NB4 (cell line): Measurements from ENCODE around the gene TCEAL5.

Source experiments
- POLR2A ChIP-seq: IDR thresholded peaks from 2 replicates; pipeline ENCODE4 v1.6.1; 2011; ENCODE audit warnings: mild to moderate bottlenecking; ENCODE audit not compliant: insufficient read length; ENCODE audit errors: extremely low read depth
- TF ChIP-seq, protein P1 (sequence below): IDR thresholded peaks from one replicate; pipeline ENCODE4 v1.5.1; 2012; ENCODE audit warnings: low read depth, low read length
- TF ChIP-seq, protein P2 (sequence below): IDR thresholded peaks from 2 replicates; pipeline ENCODE4 v1.6.1; 2011; ENCODE audit warnings: low read depth, low read length

DNA sequence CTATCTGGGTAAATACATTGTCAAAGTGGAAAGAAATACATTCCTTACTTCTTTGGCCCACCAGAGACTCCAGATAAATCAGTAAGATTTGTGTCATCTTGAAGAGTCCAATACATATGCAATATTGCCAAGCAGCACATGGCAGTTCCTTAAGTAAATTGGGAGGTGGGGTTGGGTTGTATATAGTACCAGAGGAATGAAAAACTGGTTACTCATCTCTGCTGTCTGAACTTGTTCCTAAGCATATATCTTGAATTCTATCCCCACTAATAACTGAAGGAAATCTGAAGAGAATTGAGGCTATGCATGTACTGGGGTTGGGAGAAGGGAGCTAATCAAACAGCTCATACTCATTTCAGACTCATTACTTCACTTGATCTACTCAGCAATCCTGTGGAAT lies 36.4 kb downstream of the TCEAL5 start:
- TF ChIP-seq, protein P1, sequence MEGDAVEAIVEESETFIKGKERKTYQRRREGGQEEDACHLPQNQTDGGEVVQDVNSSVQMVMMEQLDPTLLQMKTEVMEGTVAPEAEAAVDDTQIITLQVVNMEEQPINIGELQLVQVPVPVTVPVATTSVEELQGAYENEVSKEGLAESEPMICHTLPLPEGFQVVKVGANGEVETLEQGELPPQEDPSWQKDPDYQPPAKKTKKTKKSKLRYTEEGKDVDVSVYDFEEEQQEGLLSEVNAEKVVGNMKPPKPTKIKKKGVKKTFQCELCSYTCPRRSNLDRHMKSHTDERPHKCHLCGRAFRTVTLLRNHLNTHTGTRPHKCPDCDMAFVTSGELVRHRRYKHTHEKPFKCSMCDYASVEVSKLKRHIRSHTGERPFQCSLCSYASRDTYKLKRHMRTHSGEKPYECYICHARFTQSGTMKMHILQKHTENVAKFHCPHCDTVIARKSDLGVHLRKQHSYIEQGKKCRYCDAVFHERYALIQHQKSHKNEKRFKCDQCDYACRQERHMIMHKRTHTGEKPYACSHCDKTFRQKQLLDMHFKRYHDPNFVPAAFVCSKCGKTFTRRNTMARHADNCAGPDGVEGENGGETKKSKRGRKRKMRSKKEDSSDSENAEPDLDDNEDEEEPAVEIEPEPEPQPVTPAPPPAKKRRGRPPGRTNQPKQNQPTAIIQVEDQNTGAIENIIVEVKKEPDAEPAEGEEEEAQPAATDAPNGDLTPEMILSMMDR, result no peak
- TF ChIP-seq, protein P2, sequence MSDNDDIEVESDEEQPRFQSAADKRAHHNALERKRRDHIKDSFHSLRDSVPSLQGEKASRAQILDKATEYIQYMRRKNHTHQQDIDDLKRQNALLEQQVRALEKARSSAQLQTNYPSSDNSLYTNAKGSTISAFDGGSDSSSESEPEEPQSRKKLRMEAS, result no peak
- TF ChIP-seq POLR2A, result no peak
